Common myeloid progenitor, CD34-positive (primary cell): ENCODE results near the gene NFKB1.
"Not testable (repeated sequence)": the region's sequence is repeated elsewhere in the genome, so short reads cannot be mapped to it uniquely, and the experiment has no call there.

Experiments used
- CTCF ChIA-PET: fragments of 350-600 bp; sonication (Branson Sonifier 250); formaldehyde crosslinking; loops from one replicate; lab custom pipeline; 2021; ENCODE audit warnings: antibody characterized with exemption; lab: Charles Lee
- POLR2A ChIA-PET: fragments of 350-600 bp; sonication (Branson Sonifier 250); formaldehyde crosslinking; loops from one replicate; lab custom pipeline; 2021; ENCODE audit warnings: antibody characterized with exemption; lab: Charles Lee
- DNase-seq, 3 donors: peaks; one replicate each; pipeline versions ENCODE4 v3.0.0 to v3.0.0-alpha.2; 2013
- H3K27ac ChIP-seq, 2 experiments: 1 replicate in 1 of 2; 2 replicates in 1 of 2; pipeline ENCODE4 v1.7.0; 2013; ENCODE audit warnings: inconsistent platforms in 2 of 2, low read length in 2 of 2, mild to moderate bottlenecking in 2 of 2, low read depth in 1 of 2, moderate library complexity in 1 of 2; ENCODE audit not compliant: severe bottlenecking in 2 of 2, insufficient read depth in 1 of 2, poor library complexity in 1 of 2
- H3K27me3 ChIP-seq, 5 experiments: replicated peaks in 2 of 5; 1 replicate in 3 of 5; 2 replicates in 2 of 5; pipeline versions ENCODE4 v1.6.1 to v1.7.0; 2013; ENCODE audit warnings: low read length in 4 of 5, mild to moderate bottlenecking in 2 of 5, moderate library complexity in 2 of 5, inconsistent platforms in 1 of 5; ENCODE audit not compliant: insufficient read depth in 5 of 5, control insufficient read depth in 4 of 5
- H3K36me3 ChIP-seq, 4 experiments: 1 replicate in 2 of 4; 2 replicates in 2 of 4; pipeline versions ENCODE4 v1.6.1 to v1.7.0; 2013; ENCODE audit warnings: low read length in 3 of 4, control low read depth in 1 of 4, mild to moderate bottlenecking in 1 of 4; ENCODE audit not compliant: control insufficient read depth in 4 of 4, insufficient read depth in 4 of 4
- H3K4me1 ChIP-seq, 4 experiments: 1 replicate in 3 of 4; 2 replicates in 1 of 4; pipeline versions ENCODE4 v1.6.1 to v1.7.1; 2013; ENCODE audit warnings: low read length in 3 of 4, mild to moderate bottlenecking in 3 of 4, control low read depth in 1 of 4, inconsistent platforms in 1 of 4, moderate library complexity in 1 of 4; ENCODE audit not compliant: control insufficient read depth in 4 of 4, insufficient read depth in 4 of 4; ENCODE audit errors: control extremely low read depth in 1 of 4
- H3K4me3 ChIP-seq, 7 experiments: 1 replicate in 4 of 7; 2 replicates in 3 of 7; pipeline versions ENCODE4 v1.5.1 to v1.7.0; 2013; ENCODE audit warnings: mild to moderate bottlenecking in 7 of 7, low read length in 6 of 7, moderate library complexity in 6 of 7, inconsistent platforms in 2 of 7, low read depth in 2 of 7, control low read depth in 1 of 7; ENCODE audit not compliant: insufficient read depth in 4 of 7, control insufficient read depth in 1 of 7; ENCODE audit errors: extremely low read depth in 1 of 7
- H3K9me3 ChIP-seq, 5 experiments: 1 replicate in 4 of 5; 2 replicates in 1 of 5; pipeline versions ENCODE4 v1.6.1 to v1.7.1; 2013; ENCODE audit warnings: low read length in 4 of 5, mild to moderate bottlenecking in 2 of 5, inconsistent platforms in 1 of 5, low read depth in 1 of 5, moderate library complexity in 1 of 5; ENCODE audit not compliant: control insufficient read depth in 4 of 5, insufficient read depth in 2 of 5; ENCODE audit errors: control extremely low read depth in 1 of 5
- WGBS: methylation state at CpG from one replicate; pipeline ENCODE4 v1.1.5; 2013; ENCODE audit not compliant: insufficient coverage; 5-methylcytosine and 5-hydroxymethylcytosine counted together

The NFKB1 gene

GRCh38 chr4:102619776-102620631 lies 118.8 kb downstream of the NFKB1 start:
- H3K4me3 ChIP-seq, H3K4me1 ChIP-seq, H3K27ac ChIP-seq, H3K9me3 ChIP-seq, H3K27me3 ChIP-seq, POLR2A ChIA-PET, DNase-seq: not testable (repeated sequence)
- H3K36me3 ChIP-seq: peaks cover 5 to 16% (median 14%) of the 10 kb centered on the region in 4 experiments
- 94% methylated on average over 3 of the region's 4 CpGs for whole genome bisulfite sequencing
- CTCF ChIA-PET: interaction anchor here (1.0 to 10.8 kb wide), 13 partner anchors 8 to 472 kb away, joined by 3 to 87 read pairs (median 5); no protein-coding TSS in a partner anchor

GRCh38 chr4:102620697-102621497 lies 119.7 kb downstream of the NFKB1 start:
- Histone ChIP-seq H3K27me3 (no peaks in the 10 kb centered on the region), H3K36me3 (peaks cover 5 to 12% (median 11%) of the 10 kb centered on the region in 4 experiments), H3K4me3 (no peak overlapping the region), H3K9me3 (no peaks in the 10 kb centered on the region), H3K4me1 (peaks cover 0 to 9% (median 5%) of the 10 kb centered on the region in 4 experiments), H3K27ac (no peak overlapping the region)
- ChIA-PET POLR2A (no interaction called here), CTCF (interaction anchor here (0.6 to 10.8 kb wide), 18 partner anchors 9 to 481 kb away, joined by 3 to 87 read pairs (median 4); no protein-coding TSS in a partner anchor)
- 98% methylated on average over 6 of the region's 8 CpGs for WGBS
- DNase-seq: peak; percentile 65 to 77 (median 77)

- CTCF ChIA-PET: interaction anchor here (0.9 to 10.8 kb wide), 9 partner anchors 11 to 468 kb away, joined by 3 to 87 read pairs (median 4); no protein-coding TSS in a partner anchor
- no peaks in the 10 kb centered on the region for H3K27me3 ChIP-seq
These were observed 122.5 kb downstream of the NFKB1 start for GRCh38 chr4:102623622-102624021.

GRCh38 chr4:102624505-102624904 lies 123.3 kb downstream of the NFKB1 start:
- Histone ChIP-seq H3K27ac (no peak overlapping the region), H3K36me3 (no peaks in the 10 kb centered on the region), H3K27me3 (no peaks in the 10 kb centered on the region), H3K9me3 (no peaks in the 10 kb centered on the region), H3K4me1 (peaks cover 0 to 12% (median 6%) of the 10 kb centered on the region in 4 experiments), H3K4me3 (no peak overlapping the region)
- no peak for DNase-seq
- 95% methylated on average over 4 of the region's 4 CpGs for WGBS
- POLR2A ChIA-PET: no interaction called here
- CTCF ChIA-PET: interaction anchor here (1.0 to 10.8 kb wide), 9 partner anchors 10 to 467 kb away, joined by 3 to 87 read pairs (median 4); no protein-coding TSS in a partner anchor

More at GRCh38 chr4:102623622-102624021, 122.5 kb downstream of the NFKB1 start:
- Histone ChIP-seq H3K9me3 (no peaks in the 10 kb centered on the region), H3K27ac (no peak overlapping the region), H3K4me1 (peaks cover 0 to 12% (median 6%) of the 10 kb centered on the region in 4 experiments), H3K4me3 (no peak overlapping the region), H3K36me3 (no peaks in the 10 kb centered on the region)
- POLR2A ChIA-PET: no interaction called here
- DNase-seq: no peak
- 98% methylated on average over 5 of the region's 5 CpGs for WGBS

GRCh38 chr4:102625232-102625930 lies 124.2 kb downstream of the NFKB1 start:
- peak; percentile 60 to 88 (median 84) for DNase-seq
- Histone ChIP-seq H3K27me3 (no peaks in the 10 kb centered on the region), H3K4me3 (peak overlapping the region in 3 of 7 experiments; percentile 31 to 51 (median 33)), H3K27ac (no peak overlapping the region), H3K9me3 (no peaks in the 10 kb centered on the region), H3K4me1 (peaks cover 0 to 12% (median 6%) of the 10 kb centered on the region in 4 experiments), H3K36me3 (peaks cover 0 to 1% (median under 1%) of the 10 kb centered on the region in 4 experiments)
- ChIA-PET POLR2A (no interaction called here), CTCF (interaction anchor here (1.0 to 10.8 kb wide), 5 partner anchors 13 to 466 kb away, joined by 3 to 87 read pairs (median 4); no protein-coding TSS in a partner anchor)
- WGBS: 30% methylated on average over 3 of the region's 3 CpGs

- 90% methylated on average over 3 of the region's 3 CpGs for WGBS
- ChIA-PET POLR2A (no interaction called here), CTCF (interaction anchor here (1.1 to 1.3 kb wide), 2 partner anchors 196 to 386 kb away, joined by 3 to 4 read pairs; no protein-coding TSS in a partner anchor)
- DNase-seq: peak in 2 of 3 donors; percentile 35 to 44
- H3K36me3 ChIP-seq: peaks cover 3 to 24% (median 15%) of the 10 kb centered on the region in 4 experiments
- peaks cover 0 to 8% (median 6%) of the 10 kb centered on the region in 4 experiments for H3K4me1 ChIP-seq
- no peak overlapping the region for H3K4me3 ChIP-seq
- no peaks in the 10 kb centered on the region for H3K27me3 ChIP-seq
- no peak overlapping the region for H3K27ac ChIP-seq
- no peaks in the 10 kb centered on the region for H3K9me3 ChIP-seq
These were observed 126.8 kb downstream of the NFKB1 start for GRCh38 chr4:102627831-102628523.
